Activated naive CD4-positive, alpha-beta T cell treated with anti-CD3 and anti-CD28 coated beads, Interleukin-2, amount 50 U/mL, for 72 hours (primary cell): ENCODE results near the gene CDKN1C. TPM values are rescaled to one million over a fixed set of nuclear protein-coding genes. Genes with fewer than 3 reads are reported as not detected.

Experiments used
- ATAC-seq, 2 donors: fragments of 150-1000 bp; cut with Tn5 transposase; 2 replicates each; pipeline ENCODE4 v1.10.0; 2021; ENCODE audit warnings: mild to moderate bottlenecking in 2 of 2, moderate library complexity in 2 of 2
- DNase-seq, 2 donors: peaks; one replicate each; pipeline ENCODE4 v3.0.0; 2021 to 2022; ENCODE audit warnings: low spot score in 2 of 2
- H3K27ac Mint-ChIP-seq, 2 donors: one replicate each; pipeline ENCODE4 v1.8.0; 2022; ENCODE audit warnings: mild to moderate bottlenecking in 2 of 2, mixed read lengths in 2 of 2
- H3K36me3 Mint-ChIP-seq, 2 donors: one replicate each; pipeline ENCODE4 v1.8.0; 2022; ENCODE audit warnings: mixed read lengths in 2 of 2
- H3K9me3 Mint-ChIP-seq, 2 donors: one replicate each; pipeline ENCODE4 v1.8.0; 2022; ENCODE audit warnings: mixed read lengths in 2 of 2
- total RNA-seq, 2 donors: library from RNA; stranded (reverse); gene quantifications; one replicate each; pipeline ENCODE4 v1.2.3, GENCODE V29; 2022

The CDKN1C gene
- 1 to 10 TPM; 1.5 to 1.8 TPM for total RNA-seq

GRCh38 chr11:2885678-2886081 is at the start of gene CDKN1C:
Gene CDKN1C (minus strand): TSS chr11:2885775. CDS start chr11:2885456, 319 bp downstream.
- Mint-ChIP-seq H3K27ac (no peak within 1 kb of the TSS), H3K36me3 (peaks cover 0 to 6% of the 10 kb centered on the region in 2 donors), H3K9me3 (no peaks in the 10 kb centered on the region)
- ATAC-seq (peak; percentile 85 to 90), DNase-seq (peak; percentile 81 to 84)

- DNase-seq (peak in 1 of 2 donors; percentile 50), ATAC-seq (no peak)
- Mint-ChIP-seq H3K9me3 (peaks cover 20 to 26% of the 10 kb centered on the region in 2 donors), H3K36me3 (peaks cover 26 to 28% of the 10 kb centered on the region in 2 donors), H3K27ac (no peak overlapping the region)
These were observed 49.1 kb upstream of the CDKN1C start for GRCh38 chr11:2934611-2935239.

GRCh38 chr11:2934021-2934550 is 48.5 kb upstream of the CDKN1C start:
- peak in 1 of 2 donors; percentile 46 for DNase-seq
- no peak for ATAC-seq
- peak overlapping the region; percentile 44 to 80 for H3K27ac Mint-ChIP-seq
- peaks cover 20 to 22% of the 10 kb centered on the region in 2 donors for H3K36me3 Mint-ChIP-seq
- peaks cover 19 to 22% of the 10 kb centered on the region in 2 donors for H3K9me3 Mint-ChIP-seq

GRCh38 chr11:2933375-2934020 is 47.9 kb upstream of the CDKN1C start:
- DNase-seq (peak in 1 of 2 donors; percentile 82), ATAC-seq (peak; percentile 30 to 66)
- Mint-ChIP-seq H3K36me3 (peaks cover 14 to 16% of the 10 kb centered on the region in 2 donors), H3K27ac (peak overlapping the region in 1 of 2 donors; percentile 80), H3K9me3 (peaks cover 13 to 17% of the 10 kb centered on the region in 2 donors)

GRCh38 chr11:2932850-2933251 is 47.3 kb upstream of the CDKN1C start:
- H3K27ac Mint-ChIP-seq, result peak overlapping the region in 1 of 2 donors; percentile 80

GRCh38 chr11:2931771-2932738 is 46.5 kb upstream of the CDKN1C start:
- H3K36me3 Mint-ChIP-seq, result peaks cover 0 to 1% of the 10 kb centered on the region in 2 donors
- H3K27ac Mint-ChIP-seq, result no peak overlapping the region
- H3K9me3 Mint-ChIP-seq, result peaks cover 0 to 2% of the 10 kb centered on the region in 2 donors
- DNase-seq (no peak), ATAC-seq (no peak)

More at GRCh38 chr11:2932850-2933251, 47.3 kb upstream of the CDKN1C start:
- Mint-ChIP-seq H3K9me3 (peaks cover 6 to 10% of the 10 kb centered on the region in 2 donors), H3K36me3 (peaks cover 8 to 9% of the 10 kb centered on the region in 2 donors)
- DNase-seq (peak in 1 of 2 donors; percentile 71), ATAC-seq (peak in 1 of 2 donors; percentile 42)

- no peak for ATAC-seq
- Mint-ChIP-seq H3K9me3 (no peaks in the 10 kb centered on the region), H3K27ac (no peak overlapping the region), H3K36me3 (no peaks in the 10 kb centered on the region)
- no peak for DNase-seq
These were observed 45.8 kb upstream of the CDKN1C start for GRCh38 chr11:2931420-2931746.

- Mint-ChIP-seq H3K36me3 (no peaks in the 10 kb centered on the region), H3K9me3 (no peaks in the 10 kb centered on the region), H3K27ac (peak overlapping the region in 1 of 2 donors; percentile 75)
- peak; percentile 9 to 22 for ATAC-seq
- DNase-seq, result peak; percentile 59 to 72
These were observed 45.3 kb upstream of the CDKN1C start for GRCh38 chr11:2930704-2931419.

GRCh38 chr11:2929950-2930703 is 44.6 kb upstream of the CDKN1C start:
- ATAC-seq, result peak; percentile 22 to 30
- Mint-ChIP-seq H3K36me3 (no peaks in the 10 kb centered on the region), H3K27ac (peak overlapping the region in 1 of 2 donors; percentile 75), H3K9me3 (no peaks in the 10 kb centered on the region)
- DNase-seq, result peak; percentile 57 to 75

GRCh38 chr11:2929531-2929949 is 44.0 kb upstream of the CDKN1C start:
- H3K36me3 Mint-ChIP-seq, result no peaks in the 10 kb centered on the region
- DNase-seq, result peak; percentile 61 to 86
- ATAC-seq, result peak; percentile 50 to 55
- peak overlapping the region in 1 of 2 donors; percentile 75 for H3K27ac Mint-ChIP-seq
- H3K9me3 Mint-ChIP-seq, result no peaks in the 10 kb centered on the region

- Mint-ChIP-seq H3K36me3 (no peaks in the 10 kb centered on the region), H3K9me3 (no peaks in the 10 kb centered on the region), H3K27ac (peak within 1 kb of the TSS; percentile 72 to 75)
- DNase-seq (peak; percentile 63 to 85), ATAC-seq (peak; percentile 49 to 58)
These were observed 43.3 kb upstream of the CDKN1C start, which contains the start of gene PHLDA2 for GRCh38 chr11:2928605-2929530. Gene PHLDA2 (minus strand): TSS chr11:2929420. CDS start chr11:2929364, 56 bp downstream.

GRCh38 chr11:2927851-2928604 is 42.5 kb upstream of the CDKN1C start:
- Mint-ChIP-seq H3K36me3 (no peaks in the 10 kb centered on the region), H3K9me3 (no peaks in the 10 kb centered on the region), H3K27ac (peak overlapping the region; percentile 40 to 72)
- ATAC-seq (no peak), DNase-seq (no peak)

GRCh38 chr11:2927121-2927800 is 41.7 kb upstream of the CDKN1C start:
- DNase-seq, result no peak
- Mint-ChIP-seq H3K36me3 (no peaks in the 10 kb centered on the region), H3K27ac (no peak overlapping the region), H3K9me3 (no peaks in the 10 kb centered on the region)
- ATAC-seq, result no peak
